SK-N-SH treated with all-trans-retinoic acid at 6 μM for 48 hours (cell line): Measurements from ENCODE around the gene UNCX.
A peak's percentile ranks its signal among the peaks of the same experiment; 100 is the strongest.
"Not testable (repeated sequence)": the region's sequence is repeated elsewhere in the genome, so short reads cannot be mapped to it uniquely, and the experiment has no call there.

Experiments
- ATAC-seq: fragments of 200-7000 bp; cut with Tn5 transposase; 3 replicates; pipeline ENCODE4 v1.9.1; 2020; ENCODE audit warnings: mild to moderate bottlenecking, moderate library complexity
- BACH2 ChIP-seq: fragments of 250-450 bp; sonication (Bioruptor Pico); IDR thresholded peaks from 2 replicates; pipeline ENCODE4 v1.9.0; 2021; ENCODE audit warnings: mild to moderate bottlenecking, borderline replicate concordance
- CSDC2 ChIP-seq: fragments of 250-450 bp; sonication (Bioruptor Pico); IDR thresholded peaks from 2 replicates; pipeline ENCODE4 v1.5.0; 2020; ENCODE audit warnings: mild to moderate bottlenecking, moderate library complexity
- ESRRG ChIP-seq: fragments of 250-450 bp; sonication (Bioruptor Pico); IDR thresholded peaks from 2 replicates; pipeline ENCODE4 v1.6.1; 2021; ENCODE audit warnings: mild to moderate bottlenecking
- GLIS3 ChIP-seq: fragments of 250-450 bp; sonication (Bioruptor Pico); IDR thresholded peaks from 2 replicates; pipeline ENCODE4 v1.5.0; 2020; ENCODE audit warnings: mild to moderate bottlenecking, moderate library complexity
- OSR1 ChIP-seq: fragments of 250-450 bp; sonication (Bioruptor Pico); IDR thresholded peaks from 2 replicates; pipeline ENCODE4 v1.8.0; 2022; ENCODE audit warnings: moderate library complexity, mild to moderate bottlenecking, inconsistent platforms
- PPARA ChIP-seq: fragments of 250-450 bp; sonication (Bioruptor Pico); IDR thresholded peaks from 2 replicates; pipeline ENCODE4 v1.5.0; 2020; ENCODE audit warnings: mild to moderate bottlenecking, borderline replicate concordance
- RARB ChIP-seq: fragments of 250-450 bp; sonication (Bioruptor Pico); IDR thresholded peaks from 2 replicates; pipeline ENCODE4 v1.8.0; 2021; ENCODE audit warnings: mild to moderate bottlenecking, moderate library complexity
- SNAI2 ChIP-seq: fragments of 250-450 bp; sonication (Bioruptor Pico); IDR thresholded peaks from 2 replicates; pipeline ENCODE4 v1.5.0; 2020; ENCODE audit warnings: mild to moderate bottlenecking, moderate library complexity
- TCF4 ChIP-seq: fragments of 250-450 bp; sonication (Bioruptor Pico); IDR thresholded peaks from 2 replicates; pipeline ENCODE4 v1.8.0; 2021; ENCODE audit warnings: mild to moderate bottlenecking, moderate library complexity, borderline replicate concordance
- TOX ChIP-seq: fragments of 250-450 bp; sonication (Bioruptor Pico); IDR thresholded peaks from 2 replicates; pipeline ENCODE4 v1.8.0; 2021; ENCODE audit warnings: mild to moderate bottlenecking, moderate library complexity, borderline replicate concordance
- ZC3H10 ChIP-seq: fragments of 250-450 bp; sonication (Bioruptor Pico); IDR thresholded peaks from 2 replicates; pipeline ENCODE4 v1.5.1; 2021; ENCODE audit warnings: mild to moderate bottlenecking, moderate library complexity
- ZFP3 ChIP-seq: fragments of 250-450 bp; sonication (Bioruptor Pico); IDR thresholded peaks from 2 replicates; pipeline ENCODE4 v1.5.0; 2020; ENCODE audit warnings: mild to moderate bottlenecking, moderate library complexity
- ZFP30 ChIP-seq: fragments of 450-650 bp; formaldehyde crosslinking; IDR thresholded peaks from 2 replicates; pipeline ENCODE4 v1.5.0; 2022; ENCODE audit warnings: mild to moderate bottlenecking, moderate library complexity
- ZNF565 ChIP-seq: fragments of 450-650 bp; formaldehyde crosslinking; conservative IDR thresholded peaks from 2 replicates; pipeline ENCODE4 v1.5.0; 2020; ENCODE audit warnings: low read depth, mild to moderate bottlenecking, moderate library complexity
- ZNF70 ChIP-seq: fragments of 450-650 bp; formaldehyde crosslinking; IDR thresholded peaks from 2 replicates; pipeline ENCODE4 v1.5.0; 2020; ENCODE audit warnings: mild to moderate bottlenecking, moderate library complexity
- ZNF8 ChIP-seq: fragments of 450-650 bp; formaldehyde crosslinking; IDR thresholded peaks from 2 replicates; pipeline ENCODE4 v1.5.0; 2020; ENCODE audit warnings: mild to moderate bottlenecking, moderate library complexity
- TF ChIP-seq, protein P1 (sequence below): fragments of 250-450 bp; sonication (Bioruptor Pico); IDR thresholded peaks from 2 replicates; pipeline ENCODE4 v1.5.1; 2020; ENCODE audit warnings: low read depth, mild to moderate bottlenecking, moderate library complexity
- TF ChIP-seq, protein P2 (sequence below): fragments of 250-450 bp; sonication (Bioruptor Pico); IDR thresholded peaks from 2 replicates; pipeline ENCODE4 v1.8.0; 2021; ENCODE audit warnings: low read depth, mild to moderate bottlenecking, moderate library complexity, borderline replicate concordance
- TF ChIP-seq, protein P3 (sequence below): fragments of 250-450 bp; sonication (Bioruptor Pico); IDR thresholded peaks from 2 replicates; pipeline ENCODE4 v1.5.1; 2021; ENCODE audit warnings: mild to moderate bottlenecking, moderate library complexity

The UNCX gene

DNA sequence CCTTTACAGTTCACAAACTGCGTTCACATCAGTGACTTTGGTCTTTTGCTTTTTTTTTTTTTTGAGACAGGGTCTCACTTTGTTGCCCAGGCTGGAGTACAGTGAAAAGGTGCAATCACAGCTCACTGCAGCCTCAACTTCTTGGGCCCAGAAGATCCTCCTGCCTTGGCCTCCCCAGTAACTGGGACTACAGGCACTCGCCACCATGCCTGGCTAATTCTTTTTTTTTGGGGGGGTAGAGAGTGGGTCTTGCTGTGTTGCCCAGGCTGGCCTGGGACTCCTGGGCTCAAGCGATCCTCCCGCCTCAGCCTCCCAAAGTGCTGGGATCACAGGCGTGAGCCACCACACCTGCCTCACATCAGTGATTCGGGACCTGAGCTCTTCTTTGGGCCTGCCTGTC, 35.7 kb upstream of the UNCX start:
- TF ChIP-seq TCF4: no peak
- TF ChIP-seq CSDC2 (CRISPR knock-in tag): no peak
- TF ChIP-seq, protein P1, sequence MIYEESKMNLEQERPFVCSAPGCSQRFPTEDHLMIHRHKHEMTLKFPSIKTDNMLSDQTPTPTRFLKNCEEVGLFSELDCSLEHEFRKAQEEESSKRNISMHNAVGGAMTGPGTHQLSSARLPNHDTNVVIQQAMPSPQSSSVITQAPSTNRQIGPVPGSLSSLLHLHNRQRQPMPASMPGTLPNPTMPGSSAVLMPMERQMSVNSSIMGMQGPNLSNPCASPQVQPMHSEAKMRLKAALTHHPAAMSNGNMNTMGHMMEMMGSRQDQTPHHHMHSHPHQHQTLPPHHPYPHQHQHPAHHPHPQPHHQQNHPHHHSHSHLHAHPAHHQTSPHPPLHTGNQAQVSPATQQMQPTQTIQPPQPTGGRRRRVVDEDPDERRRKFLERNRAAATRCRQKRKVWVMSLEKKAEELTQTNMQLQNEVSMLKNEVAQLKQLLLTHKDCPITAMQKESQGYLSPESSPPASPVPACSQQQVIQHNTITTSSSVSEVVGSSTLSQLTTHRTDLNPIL (CRISPR knock-in tag): no peak
- TF ChIP-seq, protein P2, sequence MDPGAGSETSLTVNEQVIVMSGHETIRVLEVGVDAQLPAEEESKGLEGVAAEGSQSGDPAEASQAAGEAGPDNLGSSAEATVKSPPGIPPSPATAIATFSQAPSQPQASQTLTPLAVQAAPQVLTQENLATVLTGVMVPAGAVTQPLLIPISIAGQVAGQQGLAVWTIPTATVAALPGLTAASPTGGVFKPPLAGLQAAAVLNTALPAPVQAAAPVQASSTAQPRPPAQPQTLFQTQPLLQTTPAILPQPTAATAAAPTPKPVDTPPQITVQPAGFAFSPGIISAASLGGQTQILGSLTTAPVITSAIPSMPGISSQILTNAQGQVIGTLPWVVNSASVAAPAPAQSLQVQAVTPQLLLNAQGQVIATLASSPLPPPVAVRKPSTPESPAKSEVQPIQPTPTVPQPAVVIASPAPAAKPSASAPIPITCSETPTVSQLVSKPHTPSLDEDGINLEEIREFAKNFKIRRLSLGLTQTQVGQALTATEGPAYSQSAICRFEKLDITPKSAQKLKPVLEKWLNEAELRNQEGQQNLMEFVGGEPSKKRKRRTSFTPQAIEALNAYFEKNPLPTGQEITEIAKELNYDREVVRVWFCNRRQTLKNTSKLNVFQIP (CRISPR knock-in tag): no peak
- TF ChIP-seq ZC3H10: no peak
- no peak for TF ChIP-seq ZFP30 (CRISPR knock-in tag)
- no peak for TF ChIP-seq BACH2 (CRISPR knock-in tag)
- TF ChIP-seq PPARA: no peak
- ATAC-seq: no peak

DNA sequence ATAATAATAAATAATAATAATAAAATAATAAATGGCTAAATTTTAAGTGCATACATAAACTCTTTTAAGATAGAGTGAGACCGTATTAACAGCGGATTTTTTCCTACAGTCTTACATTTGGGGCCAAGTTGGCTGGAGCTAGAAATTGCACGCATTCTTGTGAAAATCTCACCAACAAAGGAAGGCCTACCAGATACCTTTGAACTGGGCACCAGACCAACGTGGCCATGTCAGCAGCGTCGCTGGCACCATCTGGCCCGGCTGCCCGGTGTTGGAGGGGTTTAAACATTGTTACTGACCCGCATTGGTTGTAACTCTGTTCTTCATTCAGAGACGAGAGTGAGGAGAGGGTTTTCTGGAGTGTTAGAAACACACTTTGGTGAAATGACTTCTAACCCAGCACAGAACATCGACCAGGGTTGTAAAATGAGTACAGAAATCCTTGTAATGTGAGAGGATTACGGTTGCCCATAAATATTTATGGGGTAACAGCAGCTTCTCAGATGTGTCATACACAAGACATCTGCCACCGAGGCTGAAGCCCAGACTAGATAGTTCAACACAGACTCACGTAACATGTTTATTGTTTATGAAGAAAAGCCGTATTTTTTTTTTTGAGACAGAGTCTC, 34.6 kb upstream of the UNCX start:
- peak; percentile 56 for ATAC-seq
- TF ChIP-seq GLIS3 (CRISPR knock-in tag) (no peak), TCF4 (no peak), TOX (CRISPR knock-in tag) (no peak), ZFP3 (no peak), ZC3H10 (no peak)

DNA sequence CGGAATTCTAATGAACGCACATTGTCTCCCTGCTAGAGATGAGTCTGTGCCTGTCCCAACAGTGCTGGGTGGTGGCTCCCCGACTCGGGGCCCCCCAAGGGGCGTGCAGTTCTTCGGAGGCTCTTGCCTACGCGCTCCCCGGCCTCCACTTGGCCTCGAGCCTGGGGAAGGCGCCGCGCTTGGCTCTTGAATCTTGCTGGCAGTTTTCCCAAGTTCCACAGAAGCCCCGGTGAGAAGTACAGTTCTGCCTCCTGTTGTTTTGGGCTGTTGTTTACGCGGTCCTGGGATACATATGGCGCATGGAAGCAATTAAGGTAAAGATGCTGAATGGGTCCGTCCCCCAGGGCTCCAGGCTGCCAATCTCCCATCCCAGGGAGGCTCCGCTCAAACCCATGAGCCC, 32.6 kb upstream of the UNCX start:
- TF ChIP-seq RARB (CRISPR knock-in tag) (no peak), ZNF565 (CRISPR knock-in tag) (no peak), OSR1 (CRISPR knock-in tag) (no peak), ZNF70 (CRISPR knock-in tag) (no peak), ZNF8 (CRISPR knock-in tag) (no peak), TOX (CRISPR knock-in tag) (no peak), SNAI2 (CRISPR knock-in tag) (no peak), GLIS3 (CRISPR knock-in tag) (no peak), CSDC2 (CRISPR knock-in tag) (no peak), BACH2 (CRISPR knock-in tag) (no peak)
- TF ChIP-seq, protein P3, sequence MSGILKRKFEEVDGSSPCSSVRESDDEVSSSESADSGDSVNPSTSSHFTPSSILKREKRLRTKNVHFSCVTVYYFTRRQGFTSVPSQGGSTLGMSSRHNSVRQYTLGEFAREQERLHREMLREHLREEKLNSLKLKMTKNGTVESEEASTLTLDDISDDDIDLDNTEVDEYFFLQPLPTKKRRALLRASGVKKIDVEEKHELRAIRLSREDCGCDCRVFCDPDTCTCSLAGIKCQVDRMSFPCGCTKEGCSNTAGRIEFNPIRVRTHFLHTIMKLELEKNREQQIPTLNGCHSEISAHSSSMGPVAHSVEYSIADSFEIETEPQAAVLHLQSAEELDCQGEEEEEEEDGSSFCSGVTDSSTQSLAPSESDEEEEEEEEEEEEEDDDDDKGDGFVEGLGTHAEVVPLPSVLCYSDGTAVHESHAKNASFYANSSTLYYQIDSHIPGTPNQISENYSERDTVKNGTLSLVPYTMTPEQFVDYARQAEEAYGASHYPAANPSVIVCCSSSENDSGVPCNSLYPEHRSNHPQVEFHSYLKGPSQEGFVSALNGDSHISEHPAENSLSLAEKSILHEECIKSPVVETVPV (CRISPR knock-in tag): no peak
- TF ChIP-seq, protein P1 (CRISPR knock-in tag): no peak
- no peak for ATAC-seq

DNA sequence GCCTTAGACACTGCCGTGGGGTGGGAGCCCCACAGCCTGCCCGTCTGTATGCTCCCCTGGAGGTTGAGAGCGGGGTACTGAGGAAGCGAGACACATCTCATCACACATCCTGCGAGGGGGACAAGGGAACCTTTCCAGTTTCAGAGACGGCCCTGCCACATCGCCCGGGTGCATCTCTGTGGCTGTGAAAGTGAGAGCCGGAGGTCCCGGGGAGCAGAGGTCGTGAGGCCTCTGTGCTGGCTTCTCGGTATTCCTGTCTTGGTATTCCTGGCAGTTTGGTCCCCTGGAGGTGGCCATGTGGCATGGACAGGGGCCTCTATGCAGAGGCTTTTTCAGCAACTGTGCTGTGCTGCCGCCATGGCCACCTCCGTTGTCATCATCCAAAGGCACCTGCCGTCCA, 30.8 kb upstream of the UNCX start:
- TF ChIP-seq RARB (CRISPR knock-in tag) (no peak), ZFP3 (no peak), CSDC2 (CRISPR knock-in tag) (no peak), ZNF8 (CRISPR knock-in tag) (no peak), BACH2 (CRISPR knock-in tag) (no peak), ZC3H10 (no peak), SNAI2 (CRISPR knock-in tag) (no peak), ESRRG (no peak)
- TF ChIP-seq, protein P2 (CRISPR knock-in tag): no peak
- TF ChIP-seq, protein P1 (CRISPR knock-in tag): no peak
- ATAC-seq: 0 out of 3 replicates have a peak, but pooled peaks have one; percentile 5

DNA sequence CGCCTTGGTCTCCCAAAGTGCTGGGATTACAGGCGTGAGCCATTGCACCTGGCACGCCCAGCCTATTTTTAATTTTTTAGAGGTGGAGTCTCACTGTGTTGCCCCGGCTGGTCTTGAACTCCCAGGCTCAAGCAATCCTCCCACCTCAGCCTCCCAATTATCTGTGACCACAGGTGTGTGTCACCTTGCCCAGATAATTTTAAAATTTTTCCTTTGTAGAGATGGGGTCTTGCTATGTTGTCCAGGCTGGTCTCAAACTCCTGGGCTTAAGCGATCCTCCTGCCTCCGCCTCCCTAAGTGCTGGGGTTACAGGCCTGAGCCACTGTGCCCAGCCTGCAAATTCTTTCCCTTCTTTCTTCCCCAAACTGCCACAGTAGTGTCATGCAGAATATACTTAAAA, 29.8 kb upstream of the UNCX start:
- not testable (repeated sequence) for ATAC-seq
